Muscle of back (tissue), 13 donors: Measurements from ENCODE around the gene GPR15LG. TPM values are rescaled to one million over a fixed set of nuclear protein-coding genes. Genes with fewer than 3 reads are reported as not detected.
"Not testable (repeated sequence)": the region's sequence is repeated elsewhere in the genome, so short reads cannot be mapped to it uniquely, and the experiment has no call there.

Experiments
- DNase-seq, 3 donors: peaks; one replicate each; pipeline versions ENCODE4 v3.0.0 to v3.0.0-alpha.2; 2013
- long read RNA-seq, 9 donors: transcript quantifications; one replicate each; lab custom pipeline, GENCODE V29; 2026
- polyA plus RNA-seq, 10 donors: library from polyadenylated mRNA; unstranded; fragments of 120-200 nt; gene quantifications; one replicate each; pipeline ENCODE4 v1.2.1, GENCODE V29; 2013; ENCODE audit not compliant: insufficient read length in 10 of 10

Gene GPR15LG
- polyA plus RNA-seq: under 1 TPM in 2 of 10 donors, not detected in 8; 0.20 to 0.23 TPM
- long read RNA-seq, donor 1: 0 reads
- long read RNA-seq, donor 2: 0 reads
- long read RNA-seq, donor 3: 0 reads
- long read RNA-seq, donor 4: 0 reads
- long read RNA-seq, donor 5: 0 reads
- long read RNA-seq, donor 6: 0 reads
- long read RNA-seq, donor 7: 0 reads
- long read RNA-seq, donor 8: 0 reads
- long read RNA-seq, donor 9: 0 reads

GRCh38 chr10:84173501-84173929, at the start of gene GPR15LG:
Gene GPR15LG (plus strand): TSS chr10:84173801. CDS start chr10:84173852, 51 bp downstream.
- no peak for DNase-seq

- DNase-seq: not testable (repeated sequence)
Observed at GRCh38 chr10:84125910-84126784, 47.5 kb upstream of the GPR15LG start.

GRCh38 chr10:84126785-84127167, 46.8 kb upstream of the GPR15LG start:
- DNase-seq: no peak

GRCh38 chr10:84135836-84136235, 37.8 kb upstream of the GPR15LG start:
- DNase-seq: no peak

- no peak for DNase-seq
Observed at GRCh38 chr10:84137811-84138210, 35.8 kb upstream of the GPR15LG start.

GRCh38 chr10:84138478-84139125, 35.0 kb upstream of the GPR15LG start:
- DNase-seq: no peak

- DNase-seq: peak; percentile 99
Observed at GRCh38 chr10:84139126-84140035, 34.2 kb upstream of the GPR15LG start, which contains the start of gene GHITM. Gene GHITM (plus strand): TSS chr10:84139509. CDS start chr10:84141501, 1,992 bp downstream.

- DNase-seq: peak in 1 of 3 donors; percentile 4
Observed at GRCh38 chr10:84140036-84140379, 33.6 kb upstream of the GPR15LG start.

GRCh38 chr10:84147347-84147746, 26.3 kb upstream of the GPR15LG start:
- no peak for DNase-seq

GRCh38 chr10:84148006-84148597, 25.5 kb upstream of the GPR15LG start:
- peak in 2 of 3 donors; percentile 13 to 15 for DNase-seq

GRCh38 chr10:84149854-84150253, 23.7 kb upstream of the GPR15LG start:
- DNase-seq: no peak

- no peak for DNase-seq
Observed at GRCh38 chr10:84152769-84153168, 20.8 kb upstream of the GPR15LG start.

- no peak for DNase-seq
Observed at GRCh38 chr10:84155521-84155920, 18.1 kb upstream of the GPR15LG start.

GRCh38 chr10:84156009-84156408, 17.6 kb upstream of the GPR15LG start:
- no peak for DNase-seq

- DNase-seq: no peak
Observed at GRCh38 chr10:84156768-84157167, 16.8 kb upstream of the GPR15LG start.

- no peak for DNase-seq
Observed at GRCh38 chr10:84158061-84158460, 15.5 kb upstream of the GPR15LG start.

- DNase-seq: no peak
Observed at GRCh38 chr10:84158550-84158949, 15.1 kb upstream of the GPR15LG start.

- DNase-seq: no peak
Observed at GRCh38 chr10:84159076-84159685, 14.4 kb upstream of the GPR15LG start.

GRCh38 chr10:84160663-84161362, 12.8 kb upstream of the GPR15LG start:
- DNase-seq: no peak

- DNase-seq: no peak
Observed at GRCh38 chr10:84163996-84164395, 9.6 kb upstream of the GPR15LG start.
